ENCODE measurements around the gene CENPQ. TPM values are rescaled to one million over a fixed set of nuclear protein-coding genes. Genes with fewer than 3 reads are reported as not detected.

CENPQ gene
- total RNA-seq, 1 donor from 2014 or later = 4.1 TPM

DNA sequence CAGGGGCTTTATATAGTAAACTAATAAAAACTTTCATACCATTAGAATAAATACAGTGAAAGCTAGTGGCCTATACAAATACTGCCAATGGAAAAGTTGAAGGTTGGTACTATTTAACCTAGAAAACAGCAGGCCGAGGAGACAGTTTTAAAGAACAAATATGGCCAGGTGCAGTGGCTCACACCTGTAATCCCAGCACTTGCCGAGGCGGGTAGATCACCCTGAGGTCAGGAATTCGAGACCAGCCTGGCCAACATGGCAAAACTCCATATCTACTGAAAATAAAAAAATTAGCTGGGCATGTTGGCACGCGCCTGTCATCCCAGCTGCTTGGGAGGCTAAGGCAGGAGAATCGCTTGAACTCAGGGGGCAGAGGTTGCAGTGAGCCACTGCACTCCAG lies 61.4 kb downstream of the CENPQ start:
- H3K4me3 Mint-ChIP-seq (ENCODE audit: unreplicated experiment) = no peak overlapping the region
- no peak overlapping the region for H3K27ac ChIP-seq (ENCODE audit: low read depth, low read length)
- H3K9me3 Mint-ChIP-seq (ENCODE audit: unreplicated experiment) = no peaks in the 10 kb centered on the region
- no peaks in the 10 kb centered on the region for H3K27me3 ChIP-seq (ENCODE audit: insufficient read depth, low read length)
- H3K9me3 ChIP-seq (ENCODE audit: insufficient read depth, low read depth, low read length) = no peaks in the 10 kb centered on the region
- no peak for FAIRE-seq
- no peaks in the 10 kb centered on the region for H3K79me2 ChIP-seq (ENCODE audit: insufficient read depth, low read length)
- no peaks in the 10 kb centered on the region for H4K20me1 ChIP-seq (ENCODE audit: insufficient read depth, low read length)
- no peak overlapping the region for H3K9ac ChIP-seq (ENCODE audit: low read length)
- H3K27me3 Mint-ChIP-seq (ENCODE audit: low read depth, unreplicated experiment) = no peaks in the 10 kb centered on the region
- no peaks in the 10 kb centered on the region for H3K4me1 Mint-ChIP-seq (ENCODE audit: low read depth, unreplicated experiment)
- H3K27ac Mint-ChIP-seq (ENCODE audit: unreplicated experiment) = no peak overlapping the region
- no peak overlapping the region for H2AFZ ChIP-seq (ENCODE audit: low read depth, low read length)
- H3K36me3 Mint-ChIP-seq (ENCODE audit: low read depth, unreplicated experiment) = no peaks in the 10 kb centered on the region
- no peak overlapping the region for H3K4me2 ChIP-seq (ENCODE audit: low read length)
- H3K36me3 ChIP-seq (ENCODE audit: insufficient read depth, low read length) = no peaks in the 10 kb centered on the region
- DNase-seq (ENCODE audit: low read depth) = no peak
- TF ChIP-seq EZH2 (IDR thresholded peaks at IDR 0.05; ENCODE audit: insufficient read depth, low read length) = no peak
- TF ChIP-seq CTCF (IDR thresholded peaks at IDR 0.05; ENCODE audit: insufficient read depth, low read depth, low read length) = no peak
- H3K4me1 ChIP-seq (ENCODE audit: insufficient read depth, low read length) = no peaks in the 10 kb centered on the region
- no peak overlapping the region for H3K4me3 ChIP-seq (ENCODE audit: insufficient read depth, low read depth, low read length)

DNA sequence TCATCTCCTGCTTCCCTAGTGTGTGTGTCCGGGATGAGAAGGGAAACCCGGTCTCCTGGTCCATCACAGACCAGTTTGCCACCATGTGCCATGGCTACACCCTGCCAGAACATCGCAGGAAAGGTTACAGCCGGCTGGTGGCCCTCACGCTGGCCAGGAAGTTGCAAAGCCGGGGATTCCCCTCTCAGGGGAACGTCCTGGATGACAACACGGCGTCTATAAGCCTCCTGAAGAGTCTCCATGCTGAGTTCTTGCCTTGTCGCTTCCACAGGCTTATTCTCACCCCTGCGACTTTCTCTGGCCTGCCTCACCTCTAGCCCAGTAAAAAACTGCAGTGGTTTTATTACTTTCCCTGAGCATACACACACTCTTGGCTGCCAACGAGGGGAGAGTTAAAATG lies 63.4 kb downstream of the CENPQ start:
- Histone ChIP-seq H3K4me1 (ENCODE audit: insufficient read depth, low read length) (no peaks in the 10 kb centered on the region), H3K4me3 (ENCODE audit: insufficient read depth, low read depth, low read length) (no peak overlapping the region), H3K9me3 (ENCODE audit: insufficient read depth, low read depth, low read length) (no peaks in the 10 kb centered on the region), H3K27ac (ENCODE audit: low read depth, low read length) (no peak overlapping the region), H3K9ac (ENCODE audit: low read length) (no peak overlapping the region), H3K79me2 (ENCODE audit: insufficient read depth, low read length) (no peaks in the 10 kb centered on the region), H3K4me2 (ENCODE audit: low read length) (no peak overlapping the region), H2AFZ (ENCODE audit: low read depth, low read length) (no peak overlapping the region), H3K36me3 (ENCODE audit: insufficient read depth, low read length) (no peaks in the 10 kb centered on the region), H3K27me3 (ENCODE audit: insufficient read depth, low read length) (no peaks in the 10 kb centered on the region), H4K20me1 (ENCODE audit: insufficient read depth, low read length) (no peaks in the 10 kb centered on the region)
- Mint-ChIP-seq H3K9me3 (ENCODE audit: unreplicated experiment) (no peaks in the 10 kb centered on the region), H3K36me3 (ENCODE audit: low read depth, unreplicated experiment) (no peaks in the 10 kb centered on the region), H3K27me3 (ENCODE audit: low read depth, unreplicated experiment) (no peaks in the 10 kb centered on the region), H3K27ac (ENCODE audit: unreplicated experiment) (no peak overlapping the region), H3K4me3 (ENCODE audit: unreplicated experiment) (no peak overlapping the region), H3K4me1 (ENCODE audit: low read depth, unreplicated experiment) (no peaks in the 10 kb centered on the region)
- no peak for TF ChIP-seq EZH2 (IDR thresholded peaks at IDR 0.05; ENCODE audit: insufficient read depth, low read length)
- TF ChIP-seq CTCF (IDR thresholded peaks at IDR 0.05; ENCODE audit: insufficient read depth, low read depth, low read length) = no peak
- FAIRE-seq = no peak
- DNase-seq (ENCODE audit: low read depth) = no peak

GRCh38 chr6:49527320-49527719 lies 64.2 kb downstream of the CENPQ start:
- Mint-ChIP-seq H3K9me3 (ENCODE audit: unreplicated experiment) (no peaks in the 10 kb centered on the region), H3K4me3 (ENCODE audit: unreplicated experiment) (no peak overlapping the region), H3K4me1 (ENCODE audit: low read depth, unreplicated experiment) (no peaks in the 10 kb centered on the region), H3K27ac (ENCODE audit: unreplicated experiment) (no peak overlapping the region), H3K36me3 (ENCODE audit: low read depth, unreplicated experiment) (no peaks in the 10 kb centered on the region), H3K27me3 (ENCODE audit: low read depth, unreplicated experiment) (no peaks in the 10 kb centered on the region)
- Histone ChIP-seq H3K4me2 (ENCODE audit: low read length) (no peak overlapping the region), H2AFZ (ENCODE audit: low read depth, low read length) (no peak overlapping the region), H3K79me2 (ENCODE audit: insufficient read depth, low read length) (no peaks in the 10 kb centered on the region), H4K20me1 (ENCODE audit: insufficient read depth, low read length) (no peaks in the 10 kb centered on the region), H3K4me3 (ENCODE audit: insufficient read depth, low read depth, low read length) (no peak overlapping the region), H3K9me3 (ENCODE audit: insufficient read depth, low read depth, low read length) (no peaks in the 10 kb centered on the region), H3K36me3 (ENCODE audit: insufficient read depth, low read length) (no peaks in the 10 kb centered on the region), H3K9ac (ENCODE audit: low read length) (no peak overlapping the region), H3K4me1 (ENCODE audit: insufficient read depth, low read length) (no peaks in the 10 kb centered on the region), H3K27me3 (ENCODE audit: insufficient read depth, low read length) (no peaks in the 10 kb centered on the region), H3K27ac (ENCODE audit: low read depth, low read length) (no peak overlapping the region)
- TF ChIP-seq EZH2 (IDR thresholded peaks at IDR 0.05; ENCODE audit: insufficient read depth, low read length) (no peak), CTCF (IDR thresholded peaks at IDR 0.05; ENCODE audit: insufficient read depth, low read depth, low read length) (no peak)
- DNase-seq (ENCODE audit: low read depth) (no peak), FAIRE-seq (no peak)

Data from astrocyte (in vitro differentiated cells and primary cell).